Measurements from ENCODE around the gene TACC3. TPM values are rescaled to one million over a fixed set of nuclear protein-coding genes. Genes with fewer than 3 reads are reported as not detected.
A peak's percentile ranks its signal among the peaks of the same experiment; 100 is the strongest.

The TACC3 gene
- total RNA-seq, 4 donors from 2014 or later = 8.6 to 15.0 (median 11.9) TPM

DNA sequence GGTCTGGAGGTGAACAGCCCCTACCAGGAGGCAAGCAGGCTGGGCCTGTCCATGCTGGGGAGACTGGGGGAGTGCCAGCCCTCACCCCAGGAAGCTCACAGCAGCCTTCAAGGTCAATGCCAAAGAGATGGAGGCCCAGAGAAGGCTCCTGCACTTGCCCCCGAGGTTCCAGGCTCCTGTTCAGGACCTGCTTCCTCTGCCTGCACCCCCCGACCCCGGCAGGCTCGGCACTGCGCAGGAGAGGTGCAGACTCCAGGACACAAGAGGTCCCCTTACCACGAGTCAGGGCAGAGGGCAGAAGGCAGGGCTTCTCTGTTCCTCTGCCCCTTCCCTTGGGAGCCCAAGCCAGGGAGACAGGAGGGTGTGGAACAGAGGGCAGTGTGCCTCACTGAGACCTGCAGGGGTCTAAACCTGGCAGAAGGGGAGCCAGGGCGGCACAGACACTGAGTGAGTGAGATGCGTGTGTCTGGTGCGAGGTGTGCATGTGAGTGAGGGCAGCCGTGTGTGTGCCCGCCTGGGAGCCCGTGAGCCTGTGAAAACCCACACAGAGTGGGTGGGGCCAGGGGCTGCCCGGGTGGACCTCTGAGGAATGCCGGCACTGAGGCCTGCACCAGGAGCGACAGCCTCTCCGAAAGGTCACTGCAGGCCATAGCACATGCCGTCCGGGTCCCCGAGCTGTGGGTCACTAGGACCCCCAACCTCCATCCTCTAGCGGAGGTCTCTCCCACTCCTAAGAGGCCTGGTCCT is 41.1 kb downstream of the TACC3 start:
- Histone ChIP-seq H3K27me3 (peaks cover 0 to 49% of the 10 kb centered on the region in 2 donors), H3K4me3 (no peak overlapping the region), H3K27ac (peak overlapping the region in 1 of 4 donors; percentile 63), H3K9me3 (no peaks in the 10 kb centered on the region), H3K36me3 (no peaks in the 10 kb centered on the region), H3K4me1 (peaks cover 0 to 38% (median 20%) of the 10 kb centered on the region in 4 donors)
- 70 to 76% methylated on average over 12 to 17 of the region's 20 CpGs for WGBS, 2 donors
- no peak for DNase-seq (ENCODE audit: low spot score in 2 of 2)
- TF ChIP-seq, protein P1, sequence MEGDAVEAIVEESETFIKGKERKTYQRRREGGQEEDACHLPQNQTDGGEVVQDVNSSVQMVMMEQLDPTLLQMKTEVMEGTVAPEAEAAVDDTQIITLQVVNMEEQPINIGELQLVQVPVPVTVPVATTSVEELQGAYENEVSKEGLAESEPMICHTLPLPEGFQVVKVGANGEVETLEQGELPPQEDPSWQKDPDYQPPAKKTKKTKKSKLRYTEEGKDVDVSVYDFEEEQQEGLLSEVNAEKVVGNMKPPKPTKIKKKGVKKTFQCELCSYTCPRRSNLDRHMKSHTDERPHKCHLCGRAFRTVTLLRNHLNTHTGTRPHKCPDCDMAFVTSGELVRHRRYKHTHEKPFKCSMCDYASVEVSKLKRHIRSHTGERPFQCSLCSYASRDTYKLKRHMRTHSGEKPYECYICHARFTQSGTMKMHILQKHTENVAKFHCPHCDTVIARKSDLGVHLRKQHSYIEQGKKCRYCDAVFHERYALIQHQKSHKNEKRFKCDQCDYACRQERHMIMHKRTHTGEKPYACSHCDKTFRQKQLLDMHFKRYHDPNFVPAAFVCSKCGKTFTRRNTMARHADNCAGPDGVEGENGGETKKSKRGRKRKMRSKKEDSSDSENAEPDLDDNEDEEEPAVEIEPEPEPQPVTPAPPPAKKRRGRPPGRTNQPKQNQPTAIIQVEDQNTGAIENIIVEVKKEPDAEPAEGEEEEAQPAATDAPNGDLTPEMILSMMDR (IDR thresholded peaks at IDR 0.05) = no peak
- no peak for TF ChIP-seq EP300 (IDR thresholded peaks at IDR 0.05)
- TF ChIP-seq POLR2A (IDR thresholded peaks at IDR 0.05) = no peak

- DNase-seq (ENCODE audit: low spot score in 2 of 2) = no peak
- peak overlapping the region in 1 of 4 donors; percentile 63 for H3K27ac ChIP-seq
- no peaks in the 10 kb centered on the region for H3K36me3 ChIP-seq
- 17 to 38% methylated on average over 11 to 22 of the region's 31 CpGs for WGBS, 2 donors
- H3K9me3 ChIP-seq = no peaks in the 10 kb centered on the region
- H3K27me3 ChIP-seq = peaks cover 0 to 54% of the 10 kb centered on the region in 2 donors
- H3K4me1 ChIP-seq = peaks cover 0 to 42% (median 23%) of the 10 kb centered on the region in 4 donors
- H3K4me3 ChIP-seq = peak overlapping the region; percentile 5 to 40 (median 18)
- TF ChIP-seq, protein P1 (IDR thresholded peaks at IDR 0.05) = no peak
- TF ChIP-seq POLR2A (IDR thresholded peaks at IDR 0.05) (no peak), EP300 (IDR thresholded peaks at IDR 0.05) (no peak)
Measured at GRCh38 chr4:1763070-1763549, 41.8 kb downstream of the TACC3 start.

DNA sequence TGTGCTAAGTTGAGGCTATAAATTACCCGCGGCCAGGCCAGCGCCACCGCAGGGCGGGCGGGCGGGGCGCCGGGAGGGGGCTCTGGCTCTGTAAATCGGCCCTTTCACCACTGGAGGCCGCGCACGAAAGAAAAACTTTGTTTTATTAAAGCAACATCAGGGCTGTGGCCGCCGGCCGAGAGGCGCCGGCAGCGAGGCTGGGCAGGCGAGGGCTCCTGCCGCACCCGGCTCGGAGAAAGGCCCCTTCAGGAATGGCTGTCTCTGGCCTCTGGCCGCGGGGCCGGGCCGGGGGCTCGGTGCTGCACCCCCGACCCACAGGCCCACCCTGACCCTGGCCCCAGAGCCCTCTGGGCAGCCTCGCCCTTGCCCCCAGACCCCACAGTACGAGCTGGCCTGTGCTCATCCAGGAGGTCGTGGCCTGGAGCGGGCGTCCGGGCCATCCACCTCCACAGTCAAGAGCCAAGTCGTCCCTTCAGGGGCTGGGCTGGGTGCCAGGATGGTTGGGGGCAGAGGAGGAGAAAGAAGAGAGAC is 42.3 kb downstream of the TACC3 start:
- WGBS, 2 donors = 8 to 13% methylated on average over 10 to 19 of the region's 36 CpGs
- TF ChIP-seq, protein P1 (IDR thresholded peaks at IDR 0.05) = peak in 2 of 5 experiments; percentile 6 to 27
- TF ChIP-seq POLR2A (IDR thresholded peaks at IDR 0.05) (no peak), EP300 (IDR thresholded peaks at IDR 0.05) (no peak)
- Histone ChIP-seq H3K9me3 (no peaks in the 10 kb centered on the region), H3K27ac (peak overlapping the region in 2 of 4 donors; percentile 60 to 63), H3K27me3 (peaks cover 0 to 60% of the 10 kb centered on the region in 2 donors), H3K36me3 (no peaks in the 10 kb centered on the region), H3K4me3 (peak overlapping the region; percentile 5 to 40 (median 18)), H3K4me1 (peaks cover 0 to 42% (median 23%) of the 10 kb centered on the region in 4 donors)
- peak in 1 of 2 donors; percentile 11 for DNase-seq (ENCODE audit: low spot score in 2 of 2)

- TF ChIP-seq EP300 (IDR thresholded peaks at IDR 0.05) (no peak), POLR2A (IDR thresholded peaks at IDR 0.05) (no peak)
- TF ChIP-seq, protein P1 (IDR thresholded peaks at IDR 0.05) = no peak
- WGBS, 2 donors = 89 to 92% methylated on average over 3 to 6 of the region's 9 CpGs
- DNase-seq (ENCODE audit: low spot score in 2 of 2) = no peak
- H3K27me3 ChIP-seq = peaks cover 0 to 70% of the 10 kb centered on the region in 2 donors
- H3K4me3 ChIP-seq = no peak overlapping the region
- peaks cover 0 to 42% (median 23%) of the 10 kb centered on the region in 4 donors for H3K4me1 ChIP-seq
- H3K9me3 ChIP-seq = no peaks in the 10 kb centered on the region
- H3K27ac ChIP-seq = no peak overlapping the region
- no peaks in the 10 kb centered on the region for H3K36me3 ChIP-seq
Measured at GRCh38 chr4:1764670-1765069, 43.3 kb downstream of the TACC3 start.
